ENCODE results near the gene CD248.

CD248 gene

GRCh38 chr11:66302656-66303055 is 14.2 kb downstream of the CD248 start:
- H3K4me1 ChIP-seq (ENCODE audit: control insufficient read depth, insufficient read depth, low read length), result no peaks in the 10 kb centered on the region
- no peak for DNase-seq (ENCODE audit: low read depth)
- H3K4me3 ChIP-seq (ENCODE audit: low read length), result no peak overlapping the region
- no peak overlapping the region for H3K9ac ChIP-seq (ENCODE audit: low read length)
- no peaks in the 10 kb centered on the region for H3K36me3 ChIP-seq (ENCODE audit: control insufficient read depth, insufficient read depth, low read length, severe bottlenecking)
- H3K27me3 ChIP-seq (replicated peaks; ENCODE audit: control insufficient read depth, insufficient read depth, low read length), result peaks cover 7% of the 10 kb centered on the region
- no peaks in the 10 kb centered on the region for H3K9me3 ChIP-seq (ENCODE audit: control insufficient read depth, low read length)

- H3K27me3 ChIP-seq (replicated peaks; ENCODE audit: control insufficient read depth, insufficient read depth, low read length), result peaks cover 18% of the 10 kb centered on the region
- H3K4me1 ChIP-seq (ENCODE audit: control insufficient read depth, insufficient read depth, low read length), result no peaks in the 10 kb centered on the region
- no peak overlapping the region for H3K9ac ChIP-seq (ENCODE audit: low read length)
- no peaks in the 10 kb centered on the region for H3K36me3 ChIP-seq (ENCODE audit: control insufficient read depth, insufficient read depth, low read length, severe bottlenecking)
- no peak for DNase-seq (ENCODE audit: low read depth)
- H3K9me3 ChIP-seq (ENCODE audit: control insufficient read depth, low read length), result no peaks in the 10 kb centered on the region
- H3K4me3 ChIP-seq (ENCODE audit: low read length), result no peak overlapping the region
Observed at GRCh38 chr11:66299186-66299585, 17.7 kb downstream of the CD248 start.

GRCh38 chr11:66297610-66298009 is 19.2 kb downstream of the CD248 start:
- no peaks in the 10 kb centered on the region for H3K4me1 ChIP-seq (ENCODE audit: control insufficient read depth, insufficient read depth, low read length)
- H3K4me3 ChIP-seq (ENCODE audit: low read length), result no peak overlapping the region
- no peaks in the 10 kb centered on the region for H3K36me3 ChIP-seq (ENCODE audit: control insufficient read depth, insufficient read depth, low read length, severe bottlenecking)
- DNase-seq (ENCODE audit: low read depth), result no peak
- H3K27me3 ChIP-seq (replicated peaks; ENCODE audit: control insufficient read depth, insufficient read depth, low read length), result peaks cover 32% of the 10 kb centered on the region
- H3K9me3 ChIP-seq (ENCODE audit: control insufficient read depth, low read length), result no peaks in the 10 kb centered on the region
- no peak overlapping the region for H3K9ac ChIP-seq (ENCODE audit: low read length)

- no peaks in the 10 kb centered on the region for H3K9me3 ChIP-seq (ENCODE audit: control insufficient read depth, low read length)
- no peak overlapping the region for H3K4me3 ChIP-seq (ENCODE audit: low read length)
- DNase-seq (ENCODE audit: low read depth), result no peak
- no peaks in the 10 kb centered on the region for H3K36me3 ChIP-seq (ENCODE audit: control insufficient read depth, insufficient read depth, low read length, severe bottlenecking)
- peaks cover 30% of the 10 kb centered on the region for H3K27me3 ChIP-seq (replicated peaks; ENCODE audit: control insufficient read depth, insufficient read depth, low read length)
- H3K4me1 ChIP-seq (ENCODE audit: control insufficient read depth, insufficient read depth, low read length), result peaks cover 2% of the 10 kb centered on the region
- no peak overlapping the region for H3K9ac ChIP-seq (ENCODE audit: low read length)
Observed at GRCh38 chr11:66294626-66295620, 21.9 kb downstream of the CD248 start.

- H3K4me3 ChIP-seq (ENCODE audit: low read length), result no peak overlapping the region
- peaks cover 30% of the 10 kb centered on the region for H3K27me3 ChIP-seq (replicated peaks; ENCODE audit: control insufficient read depth, insufficient read depth, low read length)
- no peak for DNase-seq (ENCODE audit: low read depth)
Observed at GRCh38 chr11:66293777-66294625, 22.8 kb downstream of the CD248 start.

GRCh38 chr11:66293352-66293751 is 23.5 kb downstream of the CD248 start:
- H3K4me1 ChIP-seq (ENCODE audit: control insufficient read depth, insufficient read depth, low read length), result peaks cover 7% of the 10 kb centered on the region
- no peaks in the 10 kb centered on the region for H3K9me3 ChIP-seq (ENCODE audit: control insufficient read depth, low read length)
- DNase-seq (ENCODE audit: low read depth), result no peak
- no peaks in the 10 kb centered on the region for H3K36me3 ChIP-seq (ENCODE audit: control insufficient read depth, insufficient read depth, low read length, severe bottlenecking)
- H3K4me3 ChIP-seq (ENCODE audit: low read length), result no peak overlapping the region
- peaks cover 30% of the 10 kb centered on the region for H3K27me3 ChIP-seq (replicated peaks; ENCODE audit: control insufficient read depth, insufficient read depth, low read length)
- no peak overlapping the region for H3K9ac ChIP-seq (ENCODE audit: low read length)

More at GRCh38 chr11:66293777-66294625, 22.8 kb downstream of the CD248 start:
- no peaks in the 10 kb centered on the region for H3K9me3 ChIP-seq (ENCODE audit: control insufficient read depth, low read length)
- no peaks in the 10 kb centered on the region for H3K36me3 ChIP-seq (ENCODE audit: control insufficient read depth, insufficient read depth, low read length, severe bottlenecking)
- no peak overlapping the region for H3K9ac ChIP-seq (ENCODE audit: low read length)
- peaks cover 7% of the 10 kb centered on the region for H3K4me1 ChIP-seq (ENCODE audit: control insufficient read depth, insufficient read depth, low read length)

GRCh38 chr11:66292543-66293332 is 24.1 kb downstream of the CD248 start:
- Histone ChIP-seq H3K9ac (ENCODE audit: low read length) (no peak overlapping the region), H3K27me3 (replicated peaks; ENCODE audit: control insufficient read depth, insufficient read depth, low read length) (peaks cover 30% of the 10 kb centered on the region), H3K36me3 (ENCODE audit: control insufficient read depth, insufficient read depth, low read length, severe bottlenecking) (no peaks in the 10 kb centered on the region), H3K4me3 (ENCODE audit: low read length) (no peak overlapping the region), H3K4me1 (ENCODE audit: control insufficient read depth, insufficient read depth, low read length) (peaks cover 12% of the 10 kb centered on the region), H3K9me3 (ENCODE audit: control insufficient read depth, low read length) (no peaks in the 10 kb centered on the region)
- no peak for DNase-seq (ENCODE audit: low read depth)

GRCh38 chr11:66291706-66292542 is 24.9 kb downstream of the CD248 start, which contains the start of gene TMEM151A:
TSS of gene TMEM151A (plus strand) at chr11:66291894. CDS start at chr11:66292014, 120 bp downstream.
- Histone ChIP-seq H3K9me3 (ENCODE audit: control insufficient read depth, low read length) (no peaks in the 10 kb centered on the region), H3K4me3 (ENCODE audit: low read length) (peak within 1 kb of the TSS; percentile 65), H3K27me3 (replicated peaks; ENCODE audit: control insufficient read depth, insufficient read depth, low read length) (peaks cover 27% of the 10 kb centered on the region), H3K4me1 (ENCODE audit: control insufficient read depth, insufficient read depth, low read length) (peaks cover 20% of the 10 kb centered on the region), H3K36me3 (ENCODE audit: control insufficient read depth, insufficient read depth, low read length, severe bottlenecking) (peaks cover 2% of the 10 kb centered on the region), H3K9ac (ENCODE audit: low read length) (no peak within 1 kb of the TSS)
- peak; percentile 48 for DNase-seq (ENCODE audit: low read depth)

- Histone ChIP-seq H3K36me3 (ENCODE audit: control insufficient read depth, insufficient read depth, low read length, severe bottlenecking) (peaks cover 7% of the 10 kb centered on the region), H3K27me3 (replicated peaks; ENCODE audit: control insufficient read depth, insufficient read depth, low read length) (peaks cover 22% of the 10 kb centered on the region), H3K4me3 (ENCODE audit: low read length) (no peak overlapping the region), H3K9me3 (ENCODE audit: control insufficient read depth, low read length) (no peaks in the 10 kb centered on the region), H3K4me1 (ENCODE audit: control insufficient read depth, insufficient read depth, low read length) (peaks cover 21% of the 10 kb centered on the region), H3K9ac (ENCODE audit: low read length) (no peak overlapping the region)
- no peak for DNase-seq (ENCODE audit: low read depth)
Observed at GRCh38 chr11:66291303-66291705, 25.5 kb downstream of the CD248 start.

- no peak for DNase-seq (ENCODE audit: low read depth)
- Histone ChIP-seq H3K9me3 (ENCODE audit: control insufficient read depth, low read length) (no peaks in the 10 kb centered on the region), H3K36me3 (ENCODE audit: control insufficient read depth, insufficient read depth, low read length, severe bottlenecking) (peaks cover 13% of the 10 kb centered on the region), H3K27me3 (replicated peaks; ENCODE audit: control insufficient read depth, insufficient read depth, low read length) (peaks cover 19% of the 10 kb centered on the region), H3K4me3 (ENCODE audit: low read length) (peak overlapping the region; percentile 97), H3K4me1 (ENCODE audit: control insufficient read depth, insufficient read depth, low read length) (peaks cover 24% of the 10 kb centered on the region), H3K9ac (ENCODE audit: low read length) (no peak overlapping the region)
Observed at GRCh38 chr11:66290330-66290621, 26.6 kb downstream of the CD248 start.

Measured in adipocyte (in vitro differentiated cells).